GM15510 (cell line): ENCODE measurements around the gene TRPM2.
A peak's percentile ranks its signal among the peaks of the same experiment; 100 is the strongest.

Experiments used
- POLR2A ChIP-seq: IDR thresholded peaks from 3 replicates; pipeline ENCODE4 v1.6.1; 2011; ENCODE audit warnings: borderline replicate concordance; ENCODE audit not compliant: insufficient read length; ENCODE audit errors: extremely low read depth

The TRPM2 gene

DNA sequence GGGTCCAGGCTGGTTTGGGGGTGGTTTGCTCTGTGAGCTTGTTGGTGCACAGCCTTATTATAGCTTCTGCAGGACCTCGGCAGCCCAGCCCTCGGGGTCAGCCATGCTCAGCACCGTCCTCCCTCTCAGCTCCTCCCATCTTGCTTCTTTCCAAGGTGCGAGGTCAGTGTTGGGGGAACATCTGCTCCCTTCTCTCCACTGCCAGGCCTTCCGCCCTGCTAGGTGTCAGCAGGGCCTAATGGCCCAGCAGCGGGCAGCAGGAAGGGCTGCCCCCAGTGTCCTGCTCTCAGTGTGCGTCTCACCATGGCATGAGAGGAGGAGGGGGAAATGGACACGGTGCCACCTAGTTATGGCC is 65.4 kb downstream of the TRPM2 start:
- no peak for TF ChIP-seq POLR2A

DNA sequence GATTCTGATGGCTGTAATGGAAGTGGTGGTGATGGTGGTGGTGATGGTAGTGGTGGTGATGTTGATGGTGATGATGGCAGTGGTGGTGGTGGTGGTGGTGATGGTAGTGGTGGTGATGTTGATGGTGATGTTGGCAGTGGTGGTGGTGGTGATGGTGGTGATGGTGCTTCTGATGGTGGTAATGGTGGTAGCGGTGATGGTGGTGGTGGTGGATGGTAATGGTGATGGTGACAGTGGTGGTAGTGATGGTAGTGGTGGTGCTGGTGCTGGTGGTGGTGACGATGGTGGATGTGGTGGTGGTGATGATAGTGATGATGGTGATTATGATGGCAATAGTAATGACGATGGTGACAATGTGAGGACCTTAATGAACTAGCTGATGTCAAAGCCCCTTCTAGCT is 66.3 kb downstream of the TRPM2 start:
- no peak for TF ChIP-seq POLR2A

DNA sequence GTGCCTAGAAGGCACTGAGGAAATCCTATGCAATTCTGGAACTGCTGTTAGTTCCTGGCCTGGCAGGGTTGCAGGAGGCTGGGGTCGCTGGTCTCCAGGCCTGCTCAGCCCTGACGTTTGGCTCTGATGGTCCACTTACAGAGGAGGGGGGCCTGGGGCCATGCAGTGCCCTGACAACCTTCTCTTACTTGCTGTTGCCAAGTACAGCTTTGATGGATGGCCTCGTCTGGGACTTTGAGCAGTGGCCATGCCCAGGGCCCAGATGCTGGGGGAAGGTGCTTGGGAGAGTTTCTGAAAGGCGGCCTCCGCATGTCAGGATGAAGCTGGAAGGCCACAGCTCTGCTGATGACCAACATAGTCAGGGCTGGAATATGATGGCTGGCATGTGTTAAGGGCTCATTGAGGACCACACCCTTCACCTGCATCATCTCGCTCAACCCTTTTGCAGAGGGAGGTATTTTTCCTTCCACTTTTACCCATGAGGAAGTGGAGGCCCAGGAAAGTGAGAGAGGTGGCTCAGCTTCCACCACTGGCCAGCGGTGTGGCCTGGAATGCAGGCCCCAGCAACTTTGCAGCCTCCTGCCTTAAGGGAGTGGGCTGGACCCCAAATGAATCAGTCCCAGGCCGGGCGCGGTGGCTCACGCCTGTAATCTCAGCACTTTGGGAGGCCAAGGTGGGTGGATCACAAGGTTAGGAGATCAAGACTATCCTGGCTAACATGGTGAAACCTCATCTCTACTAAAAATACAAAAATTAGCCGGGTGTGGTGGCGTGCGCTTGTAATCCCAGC is 67.2 kb downstream of the TRPM2 start:
- no peak for TF ChIP-seq POLR2A

DNA sequence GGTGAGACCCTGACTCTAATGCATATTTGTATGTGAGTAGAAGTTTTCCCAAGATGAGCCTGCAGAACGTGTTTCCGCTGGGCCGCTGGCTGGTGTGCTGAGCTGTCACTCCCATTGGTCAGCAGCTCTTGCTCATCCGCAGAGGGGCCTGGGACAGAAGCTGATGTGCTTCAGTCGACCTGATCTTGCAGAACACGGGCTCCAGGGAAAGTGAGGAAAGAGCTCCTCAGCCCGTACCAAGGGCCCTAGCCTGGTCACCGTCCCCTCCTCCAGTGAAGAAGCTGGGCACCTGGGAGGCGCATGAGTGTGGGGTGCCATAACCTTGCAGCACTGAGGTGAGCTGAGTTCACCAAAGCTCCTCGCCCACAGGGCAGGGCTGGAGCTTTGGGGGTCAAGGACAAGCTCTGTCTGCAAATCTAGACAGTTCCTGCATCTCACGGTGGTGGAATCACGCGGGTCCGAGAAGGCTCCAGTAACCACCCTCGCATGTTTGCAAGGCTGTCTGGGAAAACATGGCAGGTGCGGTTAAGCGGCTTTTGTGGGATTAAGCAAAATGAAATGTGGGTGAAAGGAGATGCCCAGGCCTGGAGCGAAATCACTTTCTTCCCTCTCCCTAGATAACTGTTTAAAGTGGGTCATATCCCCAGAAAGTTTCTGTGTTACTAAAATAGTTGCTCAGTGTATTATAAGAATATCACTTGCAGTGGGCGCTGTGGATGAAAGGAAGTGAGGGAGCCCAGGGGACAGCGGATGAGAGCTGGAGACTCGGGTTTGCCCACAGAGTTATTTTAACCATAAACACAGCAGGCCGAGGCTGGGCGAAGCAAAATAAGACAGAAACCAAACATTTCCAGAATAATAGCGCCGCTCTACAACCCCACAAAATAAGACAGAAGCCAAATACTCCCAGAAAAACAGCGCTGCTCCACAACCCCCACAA is 68.8 kb downstream of the TRPM2 start:
- no peak for TF ChIP-seq POLR2A

DNA sequence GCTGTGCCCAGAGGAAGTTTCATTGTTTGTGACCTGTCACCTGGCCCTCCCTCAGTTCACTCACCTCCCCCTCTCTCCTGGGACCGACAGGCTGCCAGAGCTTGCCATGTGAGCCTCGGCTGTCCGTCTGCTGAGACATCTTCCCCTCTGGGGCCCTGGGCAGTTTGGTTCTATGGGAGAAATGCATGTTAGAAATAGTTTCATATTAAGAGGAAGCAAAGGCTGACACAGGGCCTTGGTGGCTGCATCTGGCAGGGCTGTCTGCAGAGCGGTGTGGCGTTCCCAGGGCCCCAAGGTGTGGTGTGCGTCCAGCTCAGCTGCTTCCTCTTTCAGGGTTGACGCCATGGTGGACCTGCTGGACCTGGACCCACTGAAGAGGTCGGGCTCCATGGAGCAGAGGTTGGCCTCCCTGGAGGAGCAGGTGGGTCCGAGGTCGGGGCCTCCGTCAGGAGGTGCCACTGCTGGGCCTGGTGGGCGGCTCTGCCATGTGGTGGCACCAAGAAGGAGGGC is 69.9 kb downstream of the TRPM2 start:
- no peak for TF ChIP-seq POLR2A

- TF ChIP-seq POLR2A = no peak
Observed at GRCh38 chr21:44423941-44424607, 70.7 kb downstream of the TRPM2 start.

DNA sequence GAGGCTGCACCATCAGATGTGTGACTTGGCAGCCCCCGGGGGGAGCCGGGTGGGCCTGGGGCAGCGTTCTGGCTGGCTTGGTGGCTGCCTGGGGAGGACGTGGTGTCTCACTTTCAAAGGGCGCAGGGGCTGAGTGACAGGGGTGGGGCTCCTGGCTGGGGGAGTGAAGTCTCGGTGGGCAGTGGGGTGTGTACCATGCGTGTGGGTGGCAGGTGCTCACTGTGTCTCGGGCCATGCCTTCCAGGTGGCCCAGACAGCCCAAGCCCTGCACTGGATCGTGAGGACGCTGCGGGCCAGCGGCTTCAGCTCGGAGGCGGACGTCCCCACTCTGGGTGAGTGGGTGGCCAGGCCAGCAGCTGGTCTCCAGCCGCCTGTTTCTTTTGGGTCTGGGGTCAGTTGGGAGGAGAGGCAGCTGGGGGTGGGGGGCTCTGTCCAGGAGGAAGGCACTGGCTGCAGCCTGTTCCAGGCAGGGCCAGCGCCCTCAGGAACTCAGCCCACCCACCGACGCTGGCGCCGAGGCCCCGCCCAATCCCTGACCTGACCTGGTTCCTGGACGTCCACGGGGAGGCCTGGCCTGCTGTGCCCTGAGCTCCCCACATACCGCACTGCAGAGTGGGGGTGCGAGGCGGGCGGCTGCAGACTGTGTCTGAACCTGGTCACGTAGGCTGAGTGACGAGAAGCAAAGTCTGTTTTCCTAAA is 71.3 kb downstream of the TRPM2 start:
- TF ChIP-seq POLR2A = no peak

GRCh38 chr21:44425307-44425894 is 72.0 kb downstream of the TRPM2 start:
- peak; percentile 48 for TF ChIP-seq POLR2A

- no peak for TF ChIP-seq POLR2A
Observed at GRCh38 chr21:44425895-44426662, 72.7 kb downstream of the TRPM2 start.

DNA sequence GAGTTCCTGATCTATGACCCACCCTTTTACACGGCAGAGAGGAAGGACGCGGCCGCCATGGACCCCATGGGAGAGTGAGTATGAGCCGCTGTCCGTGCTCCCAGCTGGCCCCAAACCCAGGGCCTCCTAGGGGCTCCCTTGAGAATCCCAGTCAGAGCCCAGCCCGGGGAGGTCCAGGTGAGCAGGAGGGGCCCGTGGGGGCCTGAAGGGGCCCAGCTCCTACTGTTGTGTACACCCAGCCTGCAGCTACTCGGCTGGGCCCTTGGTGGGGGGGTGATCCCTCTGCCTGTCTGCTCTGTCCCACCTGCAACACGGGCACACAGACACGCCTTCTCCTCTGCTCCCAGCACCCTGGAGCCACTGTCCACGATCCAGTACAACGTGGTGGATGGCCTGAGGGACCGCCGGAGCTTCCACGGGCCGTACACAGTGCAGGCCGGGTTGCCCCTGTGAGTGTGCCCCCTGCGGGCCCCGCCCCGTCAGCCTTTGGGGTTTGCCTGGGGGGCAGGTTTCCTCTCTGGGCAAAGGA is 73.3 kb downstream of the TRPM2 start:
- TF ChIP-seq POLR2A = no peak

DNA sequence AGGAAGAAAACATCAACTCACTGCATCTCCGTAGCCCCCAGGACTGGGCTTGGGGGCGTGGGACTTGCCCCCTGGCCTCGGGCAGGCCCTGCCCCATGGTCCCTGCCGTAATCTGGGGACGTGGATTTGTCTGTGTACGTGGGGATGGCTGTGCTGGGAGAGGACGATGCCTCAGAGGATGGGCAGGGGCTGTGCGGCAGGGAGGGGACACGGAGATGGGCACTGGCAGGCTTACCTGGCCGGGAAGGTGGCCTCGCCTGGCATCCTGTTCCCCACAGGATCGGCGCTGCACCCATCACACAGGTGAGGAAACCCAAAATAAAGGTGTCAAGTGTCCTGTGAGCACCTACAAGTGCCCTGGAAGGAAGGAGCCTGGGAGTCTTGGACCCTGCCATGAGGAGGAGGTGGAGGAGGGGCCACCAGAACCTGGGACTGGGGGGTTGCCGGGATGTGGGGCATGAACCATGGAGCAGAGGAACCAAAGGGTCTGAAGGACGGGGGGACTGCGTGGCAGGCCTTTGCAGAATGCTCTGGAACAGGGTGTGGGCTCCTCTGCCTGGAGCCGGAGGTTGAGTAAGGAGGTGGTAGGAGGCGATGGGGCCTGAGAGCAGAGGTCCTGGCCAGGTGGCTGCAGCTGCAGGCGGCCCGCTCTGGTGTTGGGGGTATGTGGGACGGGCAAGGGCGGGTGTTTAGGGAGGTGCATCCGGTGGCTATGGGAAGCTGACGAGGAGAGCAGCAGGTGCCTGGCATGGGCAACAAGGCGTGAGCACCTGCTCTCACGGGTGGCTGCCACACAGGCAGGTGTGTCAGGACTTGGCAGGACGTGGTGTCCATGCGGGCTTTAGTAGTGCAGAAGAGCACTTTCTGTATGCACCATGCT is 74.1 kb downstream of the TRPM2 start:
- TF ChIP-seq POLR2A = no peak

- TF ChIP-seq POLR2A = no peak
Observed at GRCh38 chr21:44428281-44428960, 75.0 kb downstream of the TRPM2 start.
